Measurements from ENCODE around the gene HCN2. TPM values are rescaled to one million over a fixed set of nuclear protein-coding genes. Genes with fewer than 3 reads are reported as not detected.
A peak's percentile ranks its signal among the peaks of the same experiment; 100 is the strongest.

HCN2 gene
- total and polyA plus RNA-seq, 9 donors, result 0.13 to 0.46 (median 0.29) TPM

DNA sequence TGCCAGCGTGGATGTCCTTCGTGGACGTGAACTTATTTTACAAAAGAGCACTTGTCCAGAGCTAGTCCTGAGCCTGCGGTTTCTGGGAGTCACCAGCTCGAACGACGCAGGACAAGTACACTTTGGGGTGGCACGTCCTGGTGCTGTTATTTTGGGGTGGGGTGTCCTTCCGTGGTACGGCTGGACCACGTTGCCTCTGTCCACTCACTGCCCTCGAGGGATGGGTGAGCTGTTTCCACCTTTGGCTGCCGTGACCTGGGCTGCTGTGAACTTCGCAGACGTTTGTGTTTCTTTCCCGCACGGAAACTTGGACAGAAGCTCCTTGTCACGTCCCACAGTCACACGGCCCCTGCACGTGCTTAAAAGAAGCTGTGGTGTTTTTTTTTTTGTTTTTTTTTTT lies 34.9 kb upstream of the HCN2 start:
- no peak overlapping the region for H3K4me3 ChIP-seq (ENCODE audit: low read length)
- no peaks in the 10 kb centered on the region for H3K9me3 ChIP-seq (replicated peaks; ENCODE audit: control insufficient read depth, low read depth, low read length)
- H3K4me1 ChIP-seq (ENCODE audit: control insufficient read depth, insufficient read depth, low read length), result peaks cover 9% of the 10 kb centered on the region
- H3K36me3 ChIP-seq (ENCODE audit: control insufficient read depth, insufficient read depth, low read length), result no peaks in the 10 kb centered on the region
- DNase-seq, result peak; percentile 5
- WGBS (ENCODE audit: insufficient coverage), result 80% methylated on average over 12 of the region's 20 CpGs
- no peak overlapping the region for H3K27ac ChIP-seq (ENCODE audit: low read length)
- H3K27me3 ChIP-seq (ENCODE audit: control insufficient read depth, insufficient read depth, low read length), result peaks cover 7% of the 10 kb centered on the region

DNA sequence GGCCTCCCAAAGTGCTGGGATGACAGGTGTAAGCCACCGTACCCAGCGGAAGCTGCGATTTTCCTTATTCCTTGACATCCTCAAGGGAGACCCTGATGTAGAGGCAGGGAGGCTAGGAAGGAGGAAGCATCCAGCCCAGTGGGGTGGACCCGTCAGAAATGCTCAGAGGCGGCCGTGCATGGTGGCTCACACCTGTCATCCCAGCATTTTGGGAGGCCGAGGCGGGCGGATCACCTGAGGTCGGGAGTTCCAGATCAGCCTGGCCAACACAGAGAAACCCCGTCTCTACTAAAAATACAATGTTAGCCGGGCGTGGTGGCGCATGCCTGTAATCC lies 34.2 kb upstream of the HCN2 start:
- DNase-seq, result no peak
- Histone ChIP-seq H3K4me1 (ENCODE audit: control insufficient read depth, insufficient read depth, low read length) (peaks cover 9% of the 10 kb centered on the region), H3K27me3 (ENCODE audit: control insufficient read depth, insufficient read depth, low read length) (peaks cover 6% of the 10 kb centered on the region), H3K4me3 (ENCODE audit: low read length) (no peak overlapping the region), H3K27ac (ENCODE audit: low read length) (no peak overlapping the region), H3K9me3 (replicated peaks; ENCODE audit: control insufficient read depth, low read depth, low read length) (no peaks in the 10 kb centered on the region), H3K36me3 (ENCODE audit: control insufficient read depth, insufficient read depth, low read length) (no peaks in the 10 kb centered on the region)
- WGBS (ENCODE audit: insufficient coverage), result 95% methylated on average over 4 of the region's 14 CpGs

DNA sequence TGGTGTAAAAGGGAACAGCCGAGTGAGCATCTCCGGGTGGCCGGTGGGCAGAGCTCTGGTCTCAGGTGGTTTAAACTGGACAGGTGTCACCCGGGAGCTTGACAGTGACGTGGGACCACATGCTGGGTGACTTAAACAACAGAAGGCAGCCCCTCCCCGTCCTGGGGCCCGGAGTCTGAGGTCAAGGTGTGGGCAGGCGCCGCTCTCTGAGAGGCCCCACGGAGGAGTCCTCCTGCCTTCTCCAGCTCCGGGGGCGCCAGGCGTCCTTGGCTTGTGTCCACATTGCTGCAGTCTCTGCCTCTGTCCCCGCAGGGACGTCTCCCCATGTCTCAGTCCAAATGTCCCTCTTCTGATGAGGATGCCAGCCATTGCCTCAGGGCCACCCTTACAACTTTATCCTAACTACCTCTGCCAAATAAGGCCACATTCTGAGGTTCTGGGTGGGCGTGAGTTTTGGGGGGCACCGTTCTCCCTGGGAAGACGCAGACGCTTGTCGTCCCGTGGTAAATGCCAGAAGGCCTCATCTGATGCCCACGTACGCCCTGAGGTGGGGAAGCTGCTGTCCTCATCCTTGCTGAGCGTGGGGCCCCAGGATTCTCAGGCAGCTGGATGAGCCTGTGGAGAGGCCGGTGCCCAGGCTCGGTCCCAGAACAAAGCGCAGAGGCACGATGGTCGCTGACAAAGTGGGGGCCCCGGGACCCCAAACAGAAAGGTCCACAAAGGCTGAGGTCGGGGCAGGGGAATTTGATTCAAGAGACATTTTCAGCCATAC lies 32.9 kb upstream of the HCN2 start:
- WGBS (ENCODE audit: insufficient coverage), result 75% methylated on average over 26 of the region's 31 CpGs
- peaks cover 9% of the 10 kb centered on the region for H3K4me1 ChIP-seq (ENCODE audit: control insufficient read depth, insufficient read depth, low read length)
- H3K4me3 ChIP-seq (ENCODE audit: low read length), result no peak overlapping the region
- H3K36me3 ChIP-seq (ENCODE audit: control insufficient read depth, insufficient read depth, low read length), result no peaks in the 10 kb centered on the region
- no peak for DNase-seq
- no peaks in the 10 kb centered on the region for H3K9me3 ChIP-seq (replicated peaks; ENCODE audit: control insufficient read depth, low read depth, low read length)
- peaks cover 4% of the 10 kb centered on the region for H3K27me3 ChIP-seq (ENCODE audit: control insufficient read depth, insufficient read depth, low read length)
- H3K27ac ChIP-seq (ENCODE audit: low read length), result no peak overlapping the region

DNA sequence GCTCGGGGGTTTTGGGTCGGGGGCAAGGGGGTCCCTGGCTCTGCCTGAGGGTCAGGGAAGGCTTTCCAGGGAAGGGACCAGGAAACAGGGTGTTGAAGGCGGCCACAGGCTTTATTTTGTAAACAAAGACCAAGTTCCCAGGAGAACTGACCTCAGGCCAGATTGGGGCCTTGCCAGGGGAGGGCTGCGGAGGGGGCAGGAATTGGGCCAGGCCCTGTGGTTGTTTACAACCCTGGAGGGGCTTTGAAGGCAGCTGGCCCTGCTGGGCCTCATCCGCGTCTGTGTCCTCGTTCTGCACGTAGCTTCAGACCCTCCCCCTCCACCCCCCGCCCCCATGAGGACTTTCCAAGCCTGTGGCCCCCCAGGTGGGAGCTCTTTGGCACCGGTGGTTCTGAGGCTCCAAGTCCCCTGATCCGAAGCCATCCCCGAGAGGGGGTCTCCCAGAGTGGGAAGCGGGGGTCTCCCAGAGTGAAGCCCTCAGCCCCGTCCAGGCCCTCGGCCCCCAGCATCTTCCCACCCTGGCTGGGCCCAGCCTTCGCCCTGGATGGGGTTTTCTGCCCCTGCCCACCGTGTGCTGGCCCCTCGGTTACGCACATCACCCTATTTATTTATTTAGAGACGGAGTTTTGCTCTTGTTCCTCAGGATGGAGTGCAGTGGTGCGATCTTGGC lies 30.8 kb upstream of the HCN2 start:
- WGBS (ENCODE audit: insufficient coverage), result 38% methylated on average over 11 of the region's 21 CpGs
- H3K27ac ChIP-seq (ENCODE audit: low read length), result peak overlapping the region; percentile 7

DNA sequence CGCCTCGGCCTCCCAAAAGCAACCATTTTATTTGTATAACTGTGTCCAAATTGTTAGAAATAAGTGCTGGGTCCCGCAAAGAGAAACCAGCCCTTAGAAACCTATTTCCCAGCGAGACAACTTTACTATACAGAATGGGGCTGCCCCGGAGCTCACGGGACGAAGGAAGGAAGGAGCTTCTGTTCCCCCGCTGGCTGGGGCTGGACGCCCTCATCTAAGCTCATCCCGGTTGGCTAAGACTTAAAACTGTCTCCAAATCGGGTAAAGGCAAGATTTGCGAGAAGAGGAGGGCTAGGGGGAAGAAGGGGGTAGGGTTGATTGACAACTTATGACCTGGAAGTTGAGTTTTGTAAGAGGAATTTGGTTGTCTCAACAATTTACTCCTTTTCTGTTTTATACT lies 29.6 kb upstream of the HCN2 start:
- WGBS (ENCODE audit: insufficient coverage), result 40% methylated on average over 4 of the region's 12 CpGs
- Histone ChIP-seq H3K27ac (ENCODE audit: low read length) (no peak overlapping the region), H3K27me3 (ENCODE audit: control insufficient read depth, insufficient read depth, low read length) (peaks cover 2% of the 10 kb centered on the region), H3K36me3 (ENCODE audit: control insufficient read depth, insufficient read depth, low read length) (no peaks in the 10 kb centered on the region), H3K4me1 (ENCODE audit: control insufficient read depth, insufficient read depth, low read length) (peaks cover 9% of the 10 kb centered on the region), H3K9me3 (replicated peaks; ENCODE audit: control insufficient read depth, low read depth, low read length) (no peaks in the 10 kb centered on the region), H3K4me3 (ENCODE audit: low read length) (no peak overlapping the region)
- DNase-seq, result no peak

More for the DNA sequence above, 30.8 kb upstream of the HCN2 start:
- peak; percentile 46 for DNase-seq
- Histone ChIP-seq H3K9me3 (replicated peaks; ENCODE audit: control insufficient read depth, low read depth, low read length) (no peaks in the 10 kb centered on the region), H3K4me1 (ENCODE audit: control insufficient read depth, insufficient read depth, low read length) (peaks cover 9% of the 10 kb centered on the region), H3K27me3 (ENCODE audit: control insufficient read depth, insufficient read depth, low read length) (peaks cover 2% of the 10 kb centered on the region), H3K4me3 (ENCODE audit: low read length) (no peak overlapping the region), H3K36me3 (ENCODE audit: control insufficient read depth, insufficient read depth, low read length) (no peaks in the 10 kb centered on the region)

DNA sequence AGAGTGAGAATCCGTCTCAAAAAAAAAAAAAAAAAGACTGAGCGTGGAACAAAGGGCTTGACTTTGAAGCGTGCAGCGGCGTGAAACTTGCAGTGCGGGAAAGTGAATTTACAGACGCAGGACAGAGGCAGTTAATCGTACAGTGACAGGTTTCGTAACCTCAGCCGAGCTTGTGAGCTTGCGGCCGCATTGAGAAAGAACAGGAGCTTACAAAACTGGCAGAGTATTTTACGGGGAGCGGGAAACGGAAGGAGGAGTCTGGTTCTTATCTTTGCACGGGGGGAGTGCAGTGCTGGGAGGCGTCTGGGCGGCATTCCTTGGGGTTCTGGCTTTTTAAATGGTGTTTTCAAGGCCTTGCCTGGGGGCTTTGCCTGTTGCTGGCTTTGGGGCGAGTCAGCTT lies 23.3 kb upstream of the HCN2 start:
- H3K27ac ChIP-seq (ENCODE audit: low read length), result no peak overlapping the region
- peaks cover 6% of the 10 kb centered on the region for H3K27me3 ChIP-seq (ENCODE audit: control insufficient read depth, insufficient read depth, low read length)
- H3K4me1 ChIP-seq (ENCODE audit: control insufficient read depth, insufficient read depth, low read length), result peaks cover 7% of the 10 kb centered on the region
- WGBS (ENCODE audit: insufficient coverage), result 34% methylated on average over 18 of the region's 19 CpGs
- DNase-seq, result no peak
- H3K4me3 ChIP-seq (ENCODE audit: low read length), result no peak overlapping the region
- no peaks in the 10 kb centered on the region for H3K9me3 ChIP-seq (replicated peaks; ENCODE audit: control insufficient read depth, low read depth, low read length)
- H3K36me3 ChIP-seq (ENCODE audit: control insufficient read depth, insufficient read depth, low read length), result no peaks in the 10 kb centered on the region

DNA sequence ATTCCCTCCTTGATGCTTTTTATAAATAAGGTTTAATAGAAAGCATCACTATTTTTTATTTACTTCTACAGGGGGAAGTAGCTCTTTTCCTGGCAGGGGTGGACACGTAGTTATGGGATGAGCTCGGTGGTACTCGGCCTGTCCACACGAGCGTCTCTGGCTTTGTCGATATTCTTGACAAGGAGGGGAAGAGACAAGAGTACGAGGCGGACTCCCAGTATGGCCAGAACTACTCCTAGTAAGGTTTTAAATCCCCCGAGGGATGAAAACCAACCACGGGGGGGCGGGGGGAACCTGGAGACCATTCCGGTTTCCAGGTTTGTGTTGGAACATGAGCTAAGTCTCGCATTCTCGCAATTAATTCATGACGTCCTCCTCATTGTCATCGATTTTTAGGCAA lies 22.8 kb upstream of the HCN2 start:
- Histone ChIP-seq H3K27ac (ENCODE audit: low read length) (no peak overlapping the region), H3K4me3 (ENCODE audit: low read length) (no peak overlapping the region)

DNA sequence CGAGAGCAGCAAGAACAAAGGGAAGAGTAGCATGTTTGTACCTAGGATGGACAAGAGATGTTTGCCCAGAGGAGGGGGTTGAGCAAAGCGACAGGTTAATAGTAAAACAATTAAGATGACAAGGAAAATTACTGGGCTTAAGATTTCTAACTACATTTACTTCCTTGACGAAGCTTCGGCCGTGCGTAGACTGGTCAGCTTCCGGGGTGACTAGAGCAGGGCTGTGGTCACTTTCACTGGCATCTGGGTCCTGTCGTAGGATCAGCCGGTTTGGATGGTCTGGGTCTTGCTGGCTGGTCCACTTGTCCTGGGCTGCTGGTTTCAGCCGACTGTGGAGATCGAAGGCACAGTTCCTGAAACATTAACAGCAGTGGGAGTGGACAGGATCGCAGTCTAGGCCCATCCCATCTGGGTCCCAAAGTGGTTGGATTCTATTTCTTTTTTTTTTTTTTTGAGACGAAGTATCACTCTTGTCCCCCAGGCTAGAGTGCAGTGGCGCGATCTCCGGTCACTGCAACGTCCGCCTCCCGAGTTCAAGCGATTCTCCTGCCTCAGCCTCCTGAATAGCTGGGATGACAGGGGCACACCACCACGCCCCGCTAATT lies 22.3 kb upstream of the HCN2 start:
- Histone ChIP-seq H3K4me3 (ENCODE audit: low read length) (no peak overlapping the region), H3K4me1 (ENCODE audit: control insufficient read depth, insufficient read depth, low read length) (peaks cover 13% of the 10 kb centered on the region), H3K27ac (ENCODE audit: low read length) (no peak overlapping the region), H3K9me3 (replicated peaks; ENCODE audit: control insufficient read depth, low read depth, low read length) (no peaks in the 10 kb centered on the region), H3K27me3 (ENCODE audit: control insufficient read depth, insufficient read depth, low read length) (peaks cover 8% of the 10 kb centered on the region), H3K36me3 (ENCODE audit: control insufficient read depth, insufficient read depth, low read length) (no peaks in the 10 kb centered on the region)
- no peak for DNase-seq
- WGBS (ENCODE audit: insufficient coverage), result 84% methylated on average over 16 of the region's 22 CpGs

More for the DNA sequence above, 22.8 kb upstream of the HCN2 start:
- Histone ChIP-seq H3K4me1 (ENCODE audit: control insufficient read depth, insufficient read depth, low read length) (peaks cover 11% of the 10 kb centered on the region), H3K27me3 (ENCODE audit: control insufficient read depth, insufficient read depth, low read length) (peaks cover 8% of the 10 kb centered on the region), H3K36me3 (ENCODE audit: control insufficient read depth, insufficient read depth, low read length) (no peaks in the 10 kb centered on the region), H3K9me3 (replicated peaks; ENCODE audit: control insufficient read depth, low read depth, low read length) (no peaks in the 10 kb centered on the region)
- no peak for DNase-seq
- WGBS (ENCODE audit: insufficient coverage), result 70% methylated on average over 14 of the region's 16 CpGs

DNA sequence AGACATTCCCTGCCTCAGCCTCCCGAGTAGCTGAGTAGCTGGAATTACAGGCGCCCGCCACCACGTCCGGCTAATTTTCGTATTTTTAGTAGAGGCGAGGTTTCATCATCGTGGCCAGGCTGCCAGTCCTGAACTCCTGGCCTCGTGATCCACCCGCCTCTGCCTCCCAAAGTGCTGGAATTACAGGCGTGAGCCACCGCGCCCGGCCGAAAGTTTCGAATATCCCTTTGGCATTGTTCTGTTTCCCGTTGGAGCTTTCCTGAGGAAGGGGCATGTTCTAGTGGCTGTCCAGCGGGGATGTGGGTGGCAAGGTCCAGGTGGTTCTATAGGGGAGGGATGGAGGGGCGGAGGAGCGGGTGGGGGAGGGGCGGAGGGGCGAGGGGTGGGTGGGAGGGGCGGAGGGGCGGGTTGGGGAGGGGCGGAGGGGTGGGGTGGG lies 19.4 kb upstream of the HCN2 start:
- 83% methylated on average over 16 of the region's 25 CpGs for WGBS (ENCODE audit: insufficient coverage)
- no peak for DNase-seq
- no peaks in the 10 kb centered on the region for H3K9me3 ChIP-seq (replicated peaks; ENCODE audit: control insufficient read depth, low read depth, low read length)
- H3K36me3 ChIP-seq (ENCODE audit: control insufficient read depth, insufficient read depth, low read length), result no peaks in the 10 kb centered on the region
- H3K4me1 ChIP-seq (ENCODE audit: control insufficient read depth, insufficient read depth, low read length), result peaks cover 33% of the 10 kb centered on the region
- no peak overlapping the region for H3K4me3 ChIP-seq (ENCODE audit: low read length)
- H3K27ac ChIP-seq (ENCODE audit: low read length), result no peak overlapping the region
- peaks cover 8% of the 10 kb centered on the region for H3K27me3 ChIP-seq (ENCODE audit: control insufficient read depth, insufficient read depth, low read length)

DNA sequence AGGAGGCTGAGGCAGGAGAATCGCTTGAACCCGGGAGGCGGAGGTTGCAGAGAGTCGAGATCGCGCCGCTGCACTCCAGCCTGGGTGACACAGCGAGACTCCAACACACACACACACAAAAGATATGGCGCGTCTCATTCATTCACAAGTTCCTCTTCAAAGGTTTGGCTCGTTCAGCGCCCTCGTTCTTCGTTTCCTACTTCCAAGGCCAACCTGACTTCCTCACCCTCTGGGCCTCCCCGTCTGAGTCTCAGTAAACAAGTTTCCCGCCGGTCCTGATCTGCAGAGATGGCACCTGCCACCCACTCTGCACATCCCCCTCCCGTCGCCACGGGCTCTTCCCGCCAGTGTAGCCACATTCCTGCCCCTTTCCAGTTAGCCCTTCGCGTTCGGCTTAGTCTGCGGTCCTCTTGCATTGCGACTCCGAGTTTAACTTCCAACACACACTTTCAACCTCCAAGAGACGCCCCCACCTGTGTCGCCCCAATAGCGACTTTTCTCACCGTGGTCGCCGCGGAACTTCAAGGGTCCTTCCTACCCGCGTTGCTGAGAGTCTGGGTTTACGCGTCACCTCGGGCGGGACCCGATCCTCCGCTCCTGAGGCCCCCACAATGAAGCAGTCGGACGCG lies 18.6 kb upstream of the HCN2 start:
- H3K27me3 ChIP-seq (ENCODE audit: control insufficient read depth, insufficient read depth, low read length), result peaks cover 8% of the 10 kb centered on the region
- peaks cover 40% of the 10 kb centered on the region for H3K4me1 ChIP-seq (ENCODE audit: control insufficient read depth, insufficient read depth, low read length)
- no peaks in the 10 kb centered on the region for H3K9me3 ChIP-seq (replicated peaks; ENCODE audit: control insufficient read depth, low read depth, low read length)
- DNase-seq, result peak; percentile 59
- no peaks in the 10 kb centered on the region for H3K36me3 ChIP-seq (ENCODE audit: control insufficient read depth, insufficient read depth, low read length)
- H3K4me3 ChIP-seq (ENCODE audit: low read length), result peak overlapping the region; percentile 72
- peak overlapping the region; percentile 93 for H3K27ac ChIP-seq (ENCODE audit: low read length)
- 4% methylated on average over 45 of the region's 45 CpGs for WGBS (ENCODE audit: insufficient coverage)
